ENCODE measurements around the gene PLEKHJ1. TPM values are rescaled to one million over a fixed set of nuclear protein-coding genes. Genes with fewer than 3 reads are reported as not detected.

Gene PLEKHJ1
- total RNA-seq, 1 experiment from 2014 or later, result 78.6 TPM

DNA sequence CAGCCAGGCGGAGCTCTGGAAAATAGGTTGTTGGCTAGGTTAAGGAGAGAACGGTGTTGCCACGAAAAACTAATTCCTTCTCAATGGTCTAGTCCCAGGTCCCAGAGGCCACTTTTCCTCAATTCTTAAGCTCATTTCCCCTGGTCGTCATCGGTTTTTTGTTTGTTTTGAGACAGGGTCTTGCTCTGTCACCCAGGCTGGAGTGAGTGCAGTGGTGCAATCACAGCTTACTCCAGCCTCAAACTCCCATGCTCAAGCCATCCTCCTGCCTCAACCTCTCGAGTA lies 1.7 kb upstream of the PLEKHJ1 start:
- Histone ChIP-seq H3K9me3 (ENCODE audit: control insufficient read depth, insufficient read depth, low read depth, low read length) (no peaks in the 10 kb centered on the region), H3K27me3 (ENCODE audit: control insufficient read depth, insufficient read depth, low read length) (no peaks in the 10 kb centered on the region), H3K27ac (ENCODE audit: low read length) (peak overlapping the region; percentile 84), H3K36me3 (ENCODE audit: control insufficient read depth, insufficient read depth, low read length) (peaks cover 4% of the 10 kb centered on the region; the same call in 1 of the 2 replicates), H3K4me3 (ENCODE audit: low read depth in 2 of 2, low read length in 2 of 2) (peak overlapping the region; percentile 75 to 83), H3K4me1 (ENCODE audit: control insufficient read depth, insufficient read depth, low read length) (peaks cover 39% of the 10 kb centered on the region)
- DNase-seq (ENCODE audit: low read depth, low spot score) (no peak), ATAC-seq (no peak)
- in situ Hi-C loops (cut with HindIII; ENCODE audit: low pct_unique_long_range_greater_than_20kb, low sequenced_read_pairs), result no loop called here
- TF ChIP-seq POLR2AphosphoS5 (IDR thresholded peaks at IDR 0.05; ENCODE audit: low read depth, low read length) (0 out of 2 replicates have a peak, but pooled peaks have one; percentile 15), TCF7L2 (IDR thresholded peaks at IDR 0.05; ENCODE audit: low read depth, low read length) (no peak)
- CTCF ChIA-PET, result interaction anchor here (2.2 kb wide), 1 partner anchor 24 kb away, joined by 9 read pairs; no protein-coding TSS in a partner anchor
- intact Hi-C loops (cut with micrococcal nuclease; ENCODE audit: unreplicated experiment), result loop anchor here (2.0 to 5.0 kb wide), 2 partner anchors 35 to 79 kb away; no protein-coding TSS in a partner anchor
- POLR2A ChIA-PET, result interaction anchor here (0.6 kb wide), 1 partner anchor 326 kb away, joined by 9 read pairs; no protein-coding TSS in a partner anchor
- no TSS peak for BruUV-seq (replicated peaks)

DNA sequence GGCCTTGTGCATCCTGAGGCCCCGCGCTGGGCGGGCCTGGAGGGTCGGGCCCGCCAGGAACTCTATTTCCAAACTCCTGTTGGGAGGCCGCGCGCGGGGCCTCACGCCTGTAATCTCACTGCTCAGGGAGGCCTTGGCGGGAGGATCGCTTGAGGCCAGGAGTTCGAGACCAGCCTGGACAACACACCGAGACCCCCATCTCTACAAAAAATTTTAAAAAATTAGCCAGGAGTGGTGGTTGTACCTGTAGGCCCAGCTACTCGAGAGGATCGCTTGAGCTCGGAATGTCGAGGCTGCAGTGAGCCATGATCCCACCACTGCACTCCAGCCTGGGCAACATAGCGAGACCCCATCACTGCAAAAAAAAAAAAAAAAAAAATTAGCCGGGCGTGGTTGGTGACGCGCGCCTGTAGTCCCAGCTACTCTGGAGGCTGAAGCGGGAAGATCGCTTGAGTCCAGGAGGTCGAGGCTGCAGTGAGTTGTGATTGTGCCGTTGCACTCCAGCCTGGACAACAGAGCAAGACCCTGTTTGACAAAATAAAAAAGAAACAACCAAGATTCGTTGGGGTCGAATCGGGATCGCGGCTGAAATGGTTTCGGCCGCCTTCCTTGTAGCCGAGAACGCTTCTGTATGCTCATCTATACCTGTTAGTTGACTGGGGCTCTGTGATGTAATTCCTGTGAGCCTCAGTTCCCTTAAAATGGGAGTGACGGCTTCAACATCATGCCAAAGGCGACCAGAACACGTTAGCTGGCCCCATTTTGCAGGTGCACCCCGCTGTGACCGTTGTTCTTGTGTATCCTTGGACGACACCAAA lies 1.1 kb upstream of the PLEKHJ1 start:
- TF ChIP-seq TCF7L2 (IDR thresholded peaks at IDR 0.05; ENCODE audit: low read depth, low read length), result no peak
- TF ChIP-seq, protein P1, sequence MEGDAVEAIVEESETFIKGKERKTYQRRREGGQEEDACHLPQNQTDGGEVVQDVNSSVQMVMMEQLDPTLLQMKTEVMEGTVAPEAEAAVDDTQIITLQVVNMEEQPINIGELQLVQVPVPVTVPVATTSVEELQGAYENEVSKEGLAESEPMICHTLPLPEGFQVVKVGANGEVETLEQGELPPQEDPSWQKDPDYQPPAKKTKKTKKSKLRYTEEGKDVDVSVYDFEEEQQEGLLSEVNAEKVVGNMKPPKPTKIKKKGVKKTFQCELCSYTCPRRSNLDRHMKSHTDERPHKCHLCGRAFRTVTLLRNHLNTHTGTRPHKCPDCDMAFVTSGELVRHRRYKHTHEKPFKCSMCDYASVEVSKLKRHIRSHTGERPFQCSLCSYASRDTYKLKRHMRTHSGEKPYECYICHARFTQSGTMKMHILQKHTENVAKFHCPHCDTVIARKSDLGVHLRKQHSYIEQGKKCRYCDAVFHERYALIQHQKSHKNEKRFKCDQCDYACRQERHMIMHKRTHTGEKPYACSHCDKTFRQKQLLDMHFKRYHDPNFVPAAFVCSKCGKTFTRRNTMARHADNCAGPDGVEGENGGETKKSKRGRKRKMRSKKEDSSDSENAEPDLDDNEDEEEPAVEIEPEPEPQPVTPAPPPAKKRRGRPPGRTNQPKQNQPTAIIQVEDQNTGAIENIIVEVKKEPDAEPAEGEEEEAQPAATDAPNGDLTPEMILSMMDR (IDR thresholded peaks at IDR 0.05), result no peak
- no peak for TF ChIP-seq SIN3A (IDR thresholded peaks at IDR 0.05; ENCODE audit: borderline replicate concordance, insufficient read depth, low read depth, low read length)
- TF ChIP-seq, protein P2, sequence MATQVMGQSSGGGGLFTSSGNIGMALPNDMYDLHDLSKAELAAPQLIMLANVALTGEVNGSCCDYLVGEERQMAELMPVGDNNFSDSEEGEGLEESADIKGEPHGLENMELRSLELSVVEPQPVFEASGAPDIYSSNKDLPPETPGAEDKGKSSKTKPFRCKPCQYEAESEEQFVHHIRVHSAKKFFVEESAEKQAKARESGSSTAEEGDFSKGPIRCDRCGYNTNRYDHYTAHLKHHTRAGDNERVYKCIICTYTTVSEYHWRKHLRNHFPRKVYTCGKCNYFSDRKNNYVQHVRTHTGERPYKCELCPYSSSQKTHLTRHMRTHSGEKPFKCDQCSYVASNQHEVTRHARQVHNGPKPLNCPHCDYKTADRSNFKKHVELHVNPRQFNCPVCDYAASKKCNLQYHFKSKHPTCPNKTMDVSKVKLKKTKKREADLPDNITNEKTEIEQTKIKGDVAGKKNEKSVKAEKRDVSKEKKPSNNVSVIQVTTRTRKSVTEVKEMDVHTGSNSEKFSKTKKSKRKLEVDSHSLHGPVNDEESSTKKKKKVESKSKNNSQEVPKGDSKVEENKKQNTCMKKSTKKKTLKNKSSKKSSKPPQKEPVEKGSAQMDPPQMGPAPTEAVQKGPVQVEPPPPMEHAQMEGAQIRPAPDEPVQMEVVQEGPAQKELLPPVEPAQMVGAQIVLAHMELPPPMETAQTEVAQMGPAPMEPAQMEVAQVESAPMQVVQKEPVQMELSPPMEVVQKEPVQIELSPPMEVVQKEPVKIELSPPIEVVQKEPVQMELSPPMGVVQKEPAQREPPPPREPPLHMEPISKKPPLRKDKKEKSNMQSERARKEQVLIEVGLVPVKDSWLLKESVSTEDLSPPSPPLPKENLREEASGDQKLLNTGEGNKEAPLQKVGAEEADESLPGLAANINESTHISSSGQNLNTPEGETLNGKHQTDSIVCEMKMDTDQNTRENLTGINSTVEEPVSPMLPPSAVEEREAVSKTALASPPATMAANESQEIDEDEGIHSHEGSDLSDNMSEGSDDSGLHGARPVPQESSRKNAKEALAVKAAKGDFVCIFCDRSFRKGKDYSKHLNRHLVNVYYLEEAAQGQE (IDR thresholded peaks at IDR 0.05; ENCODE audit: insufficient read depth in 1 of 2, low read depth in 2 of 2, low read length in 1 of 2), result no peak
- 0 out of 2 replicates have a peak, but pooled peaks have one; percentile 26 for TF ChIP-seq POLR2AphosphoS5 (IDR thresholded peaks at IDR 0.05; ENCODE audit: low read depth, low read length)
- ATAC-seq (peak; percentile 45), DNase-seq (ENCODE audit: low read depth, low spot score) (no peak)
- Histone ChIP-seq H3K36me3 (ENCODE audit: control insufficient read depth, insufficient read depth, low read length) (peaks cover 4% of the 10 kb centered on the region; the same call in 1 of the 2 replicates), H3K27me3 (ENCODE audit: control insufficient read depth, insufficient read depth, low read length) (no peaks in the 10 kb centered on the region), H3K4me3 (ENCODE audit: low read depth in 2 of 2, low read length in 2 of 2) (peak overlapping the region; percentile 75 to 83), H3K9me3 (ENCODE audit: control insufficient read depth, insufficient read depth, low read depth, low read length) (no peaks in the 10 kb centered on the region), H3K4me1 (ENCODE audit: control insufficient read depth, insufficient read depth, low read length) (peaks cover 41% of the 10 kb centered on the region), H3K27ac (ENCODE audit: low read length) (peak overlapping the region; percentile 84)
- CTCF ChIA-PET, result no interaction called here
- in situ Hi-C loops (cut with HindIII; ENCODE audit: low pct_unique_long_range_greater_than_20kb, low sequenced_read_pairs) (no loop called here), intact Hi-C loops (cut with micrococcal nuclease; ENCODE audit: unreplicated experiment) (loop anchor here (2.0 to 5.0 kb wide), 2 partner anchors 36 to 80 kb away; no protein-coding TSS in a partner anchor)
- POLR2A ChIA-PET, result interaction anchor here (0.6 kb wide), 1 partner anchor 326 kb away, joined by 9 read pairs; no protein-coding TSS in a partner anchor
- TSS peak; percentile 83 for BruUV-seq (replicated peaks)
